Measurements from ENCODE around the gene DMXL1.
"Not testable (repeated sequence)": the region's sequence is repeated elsewhere in the genome, so short reads cannot be mapped to it uniquely, and the experiment has no call there.

Gene DMXL1

GRCh38 chr5:119129770-119130169, 58.9 kb downstream of the DMXL1 start:
- H3K27me3 ChIP-seq (ENCODE audit: insufficient read depth, low read depth), result no peaks in the 10 kb centered on the region
- H3K4me1 ChIP-seq (ENCODE audit: low read depth, poor library complexity, severe bottlenecking), result no peaks in the 10 kb centered on the region
- no peaks in the 10 kb centered on the region for H3K79me2 ChIP-seq (ENCODE audit: insufficient read depth, low read depth)
- H4K20me1 ChIP-seq (ENCODE audit: insufficient read depth), result no peaks in the 10 kb centered on the region
- H3K4me2 ChIP-seq, result no peak overlapping the region
- no peaks in the 10 kb centered on the region for H3K36me3 ChIP-seq (ENCODE audit: insufficient read depth)
- H2AFZ ChIP-seq (ENCODE audit: low read depth), result no peak overlapping the region
- H3K4me3 ChIP-seq (IDR thresholded peaks at IDR 0.05; ENCODE audit: insufficient read depth, low read depth, low read length), result no peak overlapping the region
- H3K27ac ChIP-seq, result no peak overlapping the region
- no peak overlapping the region for H3K9ac ChIP-seq
- no peak for TF ChIP-seq CTCF (conservative IDR thresholded peaks at IDR 0.05; ENCODE audit: low read depth, low read length)

GRCh38 chr5:119131530-119132304, 60.8 kb downstream of the DMXL1 start:
- no peaks in the 10 kb centered on the region for H3K4me1 ChIP-seq (ENCODE audit: low read depth, poor library complexity, severe bottlenecking)
- no peak overlapping the region for H3K4me3 ChIP-seq (IDR thresholded peaks at IDR 0.05; ENCODE audit: insufficient read depth, low read depth, low read length)
- no peak for TF ChIP-seq CTCF (conservative IDR thresholded peaks at IDR 0.05; ENCODE audit: low read depth, low read length)
- H3K9ac ChIP-seq, result no peak overlapping the region
- H3K27me3 ChIP-seq (ENCODE audit: insufficient read depth, low read depth), result no peaks in the 10 kb centered on the region
- no peaks in the 10 kb centered on the region for H4K20me1 ChIP-seq (ENCODE audit: insufficient read depth)
- H3K4me2 ChIP-seq, result no peak overlapping the region
- no peaks in the 10 kb centered on the region for H3K36me3 ChIP-seq (ENCODE audit: insufficient read depth)
- H3K27ac ChIP-seq, result no peak overlapping the region
- no peaks in the 10 kb centered on the region for H3K79me2 ChIP-seq (ENCODE audit: insufficient read depth, low read depth)
- no peak overlapping the region for H2AFZ ChIP-seq (ENCODE audit: low read depth)

GRCh38 chr5:119135743-119136142, 64.9 kb downstream of the DMXL1 start:
- not testable (repeated sequence) for H3K79me2 ChIP-seq (ENCODE audit: insufficient read depth, low read depth)

GRCh38 chr5:119136666-119137318, 65.9 kb downstream of the DMXL1 start:
- H3K4me3 ChIP-seq (IDR thresholded peaks at IDR 0.05; ENCODE audit: insufficient read depth, low read depth, low read length), result no peak overlapping the region
- H3K4me2 ChIP-seq, result no peak overlapping the region
- TF ChIP-seq CTCF (conservative IDR thresholded peaks at IDR 0.05; ENCODE audit: low read depth, low read length), result no peak
- no peaks in the 10 kb centered on the region for H3K36me3 ChIP-seq (ENCODE audit: insufficient read depth)
- no peak overlapping the region for H3K27ac ChIP-seq
- no peaks in the 10 kb centered on the region for H3K4me1 ChIP-seq (ENCODE audit: low read depth, poor library complexity, severe bottlenecking)
- no peaks in the 10 kb centered on the region for H3K79me2 ChIP-seq (ENCODE audit: insufficient read depth, low read depth)
- no peaks in the 10 kb centered on the region for H4K20me1 ChIP-seq (ENCODE audit: insufficient read depth)
- no peak overlapping the region for H2AFZ ChIP-seq (ENCODE audit: low read depth)
- no peak overlapping the region for H3K9ac ChIP-seq
- H3K27me3 ChIP-seq (ENCODE audit: insufficient read depth, low read depth), result no peaks in the 10 kb centered on the region

More at GRCh38 chr5:119135743-119136142, 64.9 kb downstream of the DMXL1 start:
- not testable (repeated sequence) for H3K4me1 ChIP-seq (ENCODE audit: low read depth, poor library complexity, severe bottlenecking); H3K27me3 ChIP-seq (ENCODE audit: insufficient read depth, low read depth); H3K4me2 ChIP-seq; H3K27ac ChIP-seq; H4K20me1 ChIP-seq (ENCODE audit: insufficient read depth); H3K9ac ChIP-seq; H3K36me3 ChIP-seq (ENCODE audit: insufficient read depth); H3K4me3 ChIP-seq (IDR thresholded peaks at IDR 0.05; ENCODE audit: insufficient read depth, low read depth, low read length); H2AFZ ChIP-seq (ENCODE audit: low read depth)

GRCh38 chr5:119153629-119154028, 82.7 kb downstream of the DMXL1 start:
- no peak overlapping the region for H3K4me3 ChIP-seq (IDR thresholded peaks at IDR 0.05; ENCODE audit: insufficient read depth, low read depth, low read length)
- no peak overlapping the region for H3K27ac ChIP-seq
- no peaks in the 10 kb centered on the region for H3K36me3 ChIP-seq (ENCODE audit: insufficient read depth)
- no peaks in the 10 kb centered on the region for H3K79me2 ChIP-seq (ENCODE audit: insufficient read depth, low read depth)
- H3K9ac ChIP-seq, result no peak overlapping the region
- no peaks in the 10 kb centered on the region for H4K20me1 ChIP-seq (ENCODE audit: insufficient read depth)
- H3K4me2 ChIP-seq, result no peak overlapping the region
- H3K4me1 ChIP-seq (ENCODE audit: low read depth, poor library complexity, severe bottlenecking), result no peaks in the 10 kb centered on the region
- no peaks in the 10 kb centered on the region for H3K27me3 ChIP-seq (ENCODE audit: insufficient read depth, low read depth)
- H2AFZ ChIP-seq (ENCODE audit: low read depth), result no peak overlapping the region
- TF ChIP-seq CTCF (conservative IDR thresholded peaks at IDR 0.05; ENCODE audit: low read depth, low read length), result no peak

Data from KMS-11 (cell line).